Measurements from ENCODE around the gene SLC41A2.
A peak's percentile ranks its signal among the peaks of the same experiment; 100 is the strongest.

SLC41A2 gene

DNA sequence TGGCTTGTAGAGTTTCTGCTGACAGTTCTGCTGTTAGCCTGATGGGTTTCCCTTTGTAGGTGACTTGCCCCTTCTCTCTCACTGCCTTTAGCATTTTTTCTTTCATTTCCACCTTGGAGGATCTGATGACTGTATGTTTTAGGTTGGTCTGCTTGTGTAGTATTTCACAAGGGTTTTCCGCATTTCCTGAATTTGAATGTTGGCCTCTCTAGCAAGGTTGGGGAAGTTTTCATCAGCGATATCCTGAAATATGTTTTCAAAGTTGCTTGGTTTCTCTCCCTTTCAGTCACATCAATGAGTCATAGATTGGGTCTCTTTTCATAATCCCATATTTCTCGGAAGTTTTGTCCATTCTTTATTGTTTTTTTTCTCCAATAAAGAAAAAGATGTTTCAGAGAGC, 39.5 kb upstream of the SLC41A2 start:
- no peaks in the 10 kb centered on the region for H3K79me2 ChIP-seq (ENCODE audit: low read length)
- H3K4me2 ChIP-seq (ENCODE audit: low read length) = no peak overlapping the region
- H3K9me3 ChIP-seq (ENCODE audit: insufficient read depth, low read length) = no peaks in the 10 kb centered on the region
- no peaks in the 10 kb centered on the region for H4K20me1 ChIP-seq (ENCODE audit: insufficient read depth, low read length)
- H2AFZ ChIP-seq (ENCODE audit: low read depth, low read length) = no peak overlapping the region
- H3K27ac ChIP-seq (ENCODE audit: low read length) = no peak overlapping the region
- no peak for TF ChIP-seq EZH2phosphoT487 (IDR thresholded peaks at IDR 0.05; ENCODE audit: low read depth)
- TF ChIP-seq, protein P1, sequence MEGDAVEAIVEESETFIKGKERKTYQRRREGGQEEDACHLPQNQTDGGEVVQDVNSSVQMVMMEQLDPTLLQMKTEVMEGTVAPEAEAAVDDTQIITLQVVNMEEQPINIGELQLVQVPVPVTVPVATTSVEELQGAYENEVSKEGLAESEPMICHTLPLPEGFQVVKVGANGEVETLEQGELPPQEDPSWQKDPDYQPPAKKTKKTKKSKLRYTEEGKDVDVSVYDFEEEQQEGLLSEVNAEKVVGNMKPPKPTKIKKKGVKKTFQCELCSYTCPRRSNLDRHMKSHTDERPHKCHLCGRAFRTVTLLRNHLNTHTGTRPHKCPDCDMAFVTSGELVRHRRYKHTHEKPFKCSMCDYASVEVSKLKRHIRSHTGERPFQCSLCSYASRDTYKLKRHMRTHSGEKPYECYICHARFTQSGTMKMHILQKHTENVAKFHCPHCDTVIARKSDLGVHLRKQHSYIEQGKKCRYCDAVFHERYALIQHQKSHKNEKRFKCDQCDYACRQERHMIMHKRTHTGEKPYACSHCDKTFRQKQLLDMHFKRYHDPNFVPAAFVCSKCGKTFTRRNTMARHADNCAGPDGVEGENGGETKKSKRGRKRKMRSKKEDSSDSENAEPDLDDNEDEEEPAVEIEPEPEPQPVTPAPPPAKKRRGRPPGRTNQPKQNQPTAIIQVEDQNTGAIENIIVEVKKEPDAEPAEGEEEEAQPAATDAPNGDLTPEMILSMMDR (IDR thresholded peaks at IDR 0.05; ENCODE audit: low read depth, low read length) = no peak
- H3K9ac ChIP-seq (ENCODE audit: low read length) = no peak overlapping the region
- peaks cover 76% of the 10 kb centered on the region for H3K36me3 ChIP-seq (replicated peaks; ENCODE audit: low read depth, low read length)
- H3K4me3 ChIP-seq (ENCODE audit: low read length) = no peak overlapping the region
- no peaks in the 10 kb centered on the region for H3K27me3 ChIP-seq (ENCODE audit: low read depth, low read length)
- no peaks in the 10 kb centered on the region for H3K4me1 ChIP-seq (ENCODE audit: low read length)

DNA sequence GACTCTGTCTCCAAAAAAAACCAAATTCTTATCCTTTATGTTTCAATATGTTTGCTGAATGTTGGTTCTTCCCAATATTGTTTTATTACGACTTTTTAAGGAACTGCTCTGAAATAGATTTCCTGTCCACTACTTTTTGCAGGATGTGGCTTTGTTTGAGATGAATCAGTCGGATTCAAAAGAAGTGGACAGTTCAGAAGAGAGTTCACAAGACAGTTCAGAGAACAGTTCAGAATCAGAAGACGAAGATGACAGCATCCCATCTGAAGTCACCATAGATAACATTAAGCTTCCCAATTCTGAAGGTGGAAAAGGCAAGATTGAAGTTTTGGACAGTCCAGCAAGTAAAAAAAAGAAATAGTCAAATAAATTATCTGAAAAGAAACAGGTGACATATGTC, 36.2 kb upstream of the SLC41A2 start:
- peaks cover 17% of the 10 kb centered on the region for H3K4me1 ChIP-seq (ENCODE audit: low read length)
- H3K79me2 ChIP-seq (ENCODE audit: low read length) = peaks cover 19% of the 10 kb centered on the region
- no peak overlapping the region for H2AFZ ChIP-seq (ENCODE audit: low read depth, low read length)
- H3K36me3 ChIP-seq (replicated peaks; ENCODE audit: low read depth, low read length) = peaks cover 74% of the 10 kb centered on the region
- no peak overlapping the region for H3K9ac ChIP-seq (ENCODE audit: low read length)
- no peaks in the 10 kb centered on the region for H3K9me3 ChIP-seq (ENCODE audit: insufficient read depth, low read length)
- TF ChIP-seq, protein P1 (IDR thresholded peaks at IDR 0.05; ENCODE audit: low read depth, low read length) = no peak
- no peak for TF ChIP-seq EZH2phosphoT487 (IDR thresholded peaks at IDR 0.05; ENCODE audit: low read depth)
- no peak overlapping the region for H3K27ac ChIP-seq (ENCODE audit: low read length)
- H3K4me2 ChIP-seq (ENCODE audit: low read length) = no peak overlapping the region
- H3K4me3 ChIP-seq (ENCODE audit: low read length) = no peak overlapping the region
- no peaks in the 10 kb centered on the region for H4K20me1 ChIP-seq (ENCODE audit: insufficient read depth, low read length)
- H3K27me3 ChIP-seq (ENCODE audit: low read depth, low read length) = no peaks in the 10 kb centered on the region

DNA sequence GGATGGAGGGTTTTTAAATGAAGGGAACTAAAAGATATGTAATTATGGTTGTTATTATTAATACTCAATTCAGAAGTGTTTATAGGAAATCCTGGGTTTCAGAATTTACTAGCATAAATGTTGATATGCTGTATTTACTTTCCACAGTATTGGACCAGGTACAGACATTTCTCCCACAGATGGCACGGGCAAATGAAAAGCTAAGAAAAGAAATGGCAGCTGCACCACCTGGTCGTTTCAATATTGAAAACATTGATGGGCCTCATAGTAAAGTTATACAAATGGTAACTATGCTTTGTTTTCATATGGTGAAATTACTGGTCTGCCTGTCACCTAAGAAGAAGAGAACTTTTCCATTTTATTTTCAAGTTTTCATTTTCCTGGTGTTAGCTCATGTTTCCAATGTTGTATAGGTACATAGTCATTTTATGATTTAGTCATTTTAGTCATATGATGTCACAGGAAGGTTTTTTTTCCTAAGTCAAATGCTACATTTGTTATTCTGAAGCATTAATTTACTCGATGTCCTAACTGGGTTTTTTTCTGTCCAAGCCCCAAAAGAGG, 33.6 kb upstream of the SLC41A2 start:
- peak overlapping the region; percentile 24; the same call in 1 of the 2 replicates for H3K4me2 ChIP-seq (ENCODE audit: low read length)
- no peak overlapping the region for H2AFZ ChIP-seq (ENCODE audit: low read depth, low read length)
- peaks cover 31% of the 10 kb centered on the region for H3K4me1 ChIP-seq (ENCODE audit: low read length)
- no peaks in the 10 kb centered on the region for H3K9me3 ChIP-seq (ENCODE audit: insufficient read depth, low read length)
- peaks cover 45% of the 10 kb centered on the region for H3K79me2 ChIP-seq (ENCODE audit: low read length)
- peak overlapping the region; percentile 3; the same call in 1 of the 2 replicates for H3K27ac ChIP-seq (ENCODE audit: low read length)
- TF ChIP-seq EZH2phosphoT487 (IDR thresholded peaks at IDR 0.05; ENCODE audit: low read depth) = no peak
- TF ChIP-seq, protein P1 (IDR thresholded peaks at IDR 0.05; ENCODE audit: low read depth, low read length) = no peak
- no peak overlapping the region for H3K4me3 ChIP-seq (ENCODE audit: low read length)
- H3K9ac ChIP-seq (ENCODE audit: low read length) = no peak overlapping the region
- no peaks in the 10 kb centered on the region for H4K20me1 ChIP-seq (ENCODE audit: insufficient read depth, low read length)
- H3K36me3 ChIP-seq (replicated peaks; ENCODE audit: low read depth, low read length) = peaks cover 75% of the 10 kb centered on the region
- H3K27me3 ChIP-seq (ENCODE audit: low read depth, low read length) = no peaks in the 10 kb centered on the region

DNA sequence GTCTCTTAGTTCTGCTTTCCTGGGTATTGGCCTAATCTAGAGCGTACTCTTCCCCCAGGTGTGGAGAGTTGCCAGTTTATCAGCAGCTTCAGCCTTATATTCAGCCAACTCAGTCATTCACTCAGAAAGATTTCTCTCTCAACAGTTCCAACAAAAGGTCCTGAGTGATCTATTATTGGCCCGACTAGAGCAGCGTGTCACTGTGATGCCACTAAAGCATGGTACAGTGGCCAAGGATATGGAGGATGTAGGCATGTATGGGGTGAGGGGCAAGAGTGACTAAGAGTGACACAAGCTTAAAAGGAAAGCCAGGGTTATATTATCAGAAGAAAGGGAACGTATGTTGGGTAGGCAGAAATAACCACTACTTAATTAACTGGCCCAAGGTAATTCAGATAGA, 32.9 kb upstream of the SLC41A2 start:
- no peak overlapping the region for H2AFZ ChIP-seq (ENCODE audit: low read depth, low read length)
- no peaks in the 10 kb centered on the region for H4K20me1 ChIP-seq (ENCODE audit: insufficient read depth, low read length)
- H3K36me3 ChIP-seq (replicated peaks; ENCODE audit: low read depth, low read length) = peaks cover 71% of the 10 kb centered on the region
- TF ChIP-seq, protein P1 (IDR thresholded peaks at IDR 0.05; ENCODE audit: low read depth, low read length) = no peak
- TF ChIP-seq EZH2phosphoT487 (IDR thresholded peaks at IDR 0.05; ENCODE audit: low read depth) = no peak
- H3K4me2 ChIP-seq (ENCODE audit: low read length) = no peak overlapping the region
- no peak overlapping the region for H3K4me3 ChIP-seq (ENCODE audit: low read length)
- peaks cover 31% of the 10 kb centered on the region for H3K4me1 ChIP-seq (ENCODE audit: low read length)
- no peak overlapping the region for H3K9ac ChIP-seq (ENCODE audit: low read length)
- H3K79me2 ChIP-seq (ENCODE audit: low read length) = peaks cover 51% of the 10 kb centered on the region
- H3K27me3 ChIP-seq (ENCODE audit: low read depth, low read length) = no peaks in the 10 kb centered on the region
- no peak overlapping the region for H3K27ac ChIP-seq (ENCODE audit: low read length)
- H3K9me3 ChIP-seq (ENCODE audit: insufficient read depth, low read length) = no peaks in the 10 kb centered on the region

All from OCI-LY3 (cell line).